HepG2 (cell line): ENCODE data around the gene CCDC82. TPM values are rescaled to one million over a fixed set of nuclear protein-coding genes. Genes with fewer than 3 reads are reported as not detected.

Experiments
- ATAC-seq: fragments of 200-7000 bp; cut with Tn5 transposase; 3 replicates; pipeline ENCODE4 v1.9.1; 2020; ENCODE audit warnings: mild to moderate bottlenecking, moderate library complexity
- BruUV-seq: library from RNA; stranded (reverse); fragments of 400-500 nt; replicated peaks from 2 replicates; lab custom pipeline; 2021; lab: Mats Ljungman, UMichigan
- CTCF ChIA-PET: fragments of 300-600 bp; formaldehyde crosslinking; extraction: SDS; loops from one replicate; lab custom pipeline; 2021; ENCODE audit warnings: low total read pairs, inconsistent platforms, low intra/inter-chr PET ratio; lab: Yijun Ruan, JAX
- POLR2A ChIA-PET: fragments of 350-600 bp; sonication (Branson Sonifier 250); formaldehyde crosslinking; loops from one replicate; lab custom pipeline; 2020; ENCODE audit warnings: antibody characterized with exemption, inconsistent platforms; lab: Yijun Ruan, JAX
- DNase-seq: peaks from one replicate; pipeline ENCODE4 v3.0.0-alpha.2; 2015; ENCODE audit warnings: low spot score
- FAIRE-seq: peaks from 3 replicates; lab custom pipeline; 2011; peaks lifted over from hg19 to GRCh38; lab: Jason Lieb, UNC
- H2AFZ ChIP-seq: one replicate; pipeline ENCODE4 v1.6.1; 2011; ENCODE audit warnings: low read length, inconsistent platforms
- H3K27ac ChIP-seq: fragments of 300-600 bp; 3 replicates; pipeline ENCODE4 v1.8.0; 2011; ENCODE audit warnings: mixed run types, mild to moderate bottlenecking, mixed read lengths, low read length, inconsistent platforms; ENCODE audit not compliant: insufficient read depth; ENCODE audit errors: extremely low read length
- H3K27me3 ChIP-seq, 2 experiments: fragments of 200-600 bp in 1 of 2; 2 replicates in 1 of 2; 3 replicates in 1 of 2; pipeline versions ENCODE4 v1.6.0 to v1.8.0; 2011; ENCODE audit warnings: low read length in 2 of 2, mild to moderate bottlenecking in 2 of 2, moderate library complexity in 2 of 2, inconsistent platforms in 1 of 2; ENCODE audit not compliant: insufficient read depth in 2 of 2, control insufficient read depth in 1 of 2
- H3K36me3 ChIP-seq, 2 experiments: fragments of 200-600 bp in 1 of 2; replicated peaks in 1 of 2; 2 replicates in 1 of 2; 3 replicates in 1 of 2; pipeline versions ENCODE4 v1.5.1 to v1.8.0; 2011; ENCODE audit warnings: low read length in 2 of 2, inconsistent platforms in 1 of 2; ENCODE audit not compliant: insufficient read depth in 2 of 2, control insufficient read depth in 1 of 2
- H3K4me1 ChIP-seq: 2 replicates; pipeline ENCODE4 v1.5.1; 2012; ENCODE audit warnings: low read length, inconsistent platforms; ENCODE audit not compliant: insufficient read depth
- H3K4me2 ChIP-seq: 2 replicates; pipeline ENCODE4 v1.6.0; 2011; ENCODE audit warnings: low read depth, low read length, inconsistent platforms
- H3K4me3 ChIP-seq, 3 experiments: fragments of 200-600 bp in 1 of 3; sonication (generic), shearing (Covaris generic) in 1 of 3; replicated peaks in 1 of 3; 2 replicates each; pipeline ENCODE4 v1.5.1; 2011 to 2016; ENCODE audit warnings: low read length in 3 of 3, inconsistent platforms in 2 of 3, low read depth in 2 of 3, mild to moderate bottlenecking in 2 of 3, control low read depth in 1 of 3, mixed read lengths in 1 of 3; ENCODE audit not compliant: insufficient read depth in 1 of 3
- H3K79me2 ChIP-seq: one replicate; pipeline ENCODE4 v1.6.1; 2011; ENCODE audit warnings: low read length, inconsistent platforms; ENCODE audit not compliant: insufficient read depth
- H3K9ac ChIP-seq: 2 replicates; pipeline ENCODE4 v1.6.0; 2011; ENCODE audit warnings: mild to moderate bottlenecking, low read depth, low read length, inconsistent platforms; ENCODE audit not compliant: insufficient read depth
- H3K9me3 ChIP-seq: 2 replicates; pipeline ENCODE4 v1.5.1; 2012; ENCODE audit warnings: mild to moderate bottlenecking, low read length
- H4K20me1 ChIP-seq: 2 replicates; pipeline ENCODE4 v1.6.0; 2011; ENCODE audit warnings: inconsistent platforms, mild to moderate bottlenecking, low read length, moderate library complexity; ENCODE audit not compliant: insufficient read depth
- AKNA ChIP-seq: sonication (generic); formaldehyde crosslinking; IDR thresholded peaks from 2 replicates; pipeline ENCODE4 v1.4.0; 2020; ENCODE audit warnings: missing genetic modification reagents, borderline replicate concordance
- ATF5 ChIP-seq: sonication (generic); formaldehyde crosslinking; IDR thresholded peaks from 2 replicates; pipeline ENCODE4 v1.4.0; 2020; ENCODE audit warnings: mild to moderate bottlenecking, low read depth, missing genetic modification reagents
- CERS6 ChIP-seq: sonication (generic); formaldehyde crosslinking; IDR thresholded peaks from 2 replicates; pipeline ENCODE4 v1.5.0; 2020; ENCODE audit warnings: missing genetic modification reagents
- LCORL ChIP-seq, 2 experiments: fragments of 450-650 bp in 1 of 2; sonication (generic) in 1 of 2; formaldehyde crosslinking in 1 of 2; IDR thresholded peaks; 2 replicates each; pipeline versions ENCODE4 v1.5.0 to v1.6.1; 2017 to 2020; ENCODE audit warnings: antibody characterized with exemption in 1 of 2, missing genetic modification reagents in 1 of 2
- MED13 ChIP-seq: sonication (generic); formaldehyde crosslinking; IDR thresholded peaks from 2 replicates; pipeline ENCODE4 v1.5.0; 2020; ENCODE audit warnings: missing genetic modification reagents
- RNF2 ChIP-seq: fragments of 450-650 bp; conservative IDR thresholded peaks from 2 replicates; pipeline ENCODE4 v1.6.1; 2016; ENCODE audit warnings: low read depth
- TBL1XR1 ChIP-seq: fragments of 150-350 bp; IDR thresholded peaks from 2 replicates; pipeline ENCODE4 v1.6.1; 2014; ENCODE audit warnings: borderline replicate concordance, low read length; ENCODE audit not compliant: partially characterized antibody
- ZNF253 ChIP-seq: sonication (generic); formaldehyde crosslinking; IDR thresholded peaks from 2 replicates; pipeline ENCODE4 v1.8.0; 2022; ENCODE audit warnings: mild to moderate bottlenecking, missing genetic modification reagents, borderline replicate concordance
- ZNF275 ChIP-seq: sonication (generic); formaldehyde crosslinking; IDR thresholded peaks from 2 replicates; pipeline ENCODE4 v1.8.0; 2022; ENCODE audit warnings: missing genetic modification reagents, mild to moderate bottlenecking, inconsistent platforms, borderline replicate concordance
- ZNF513 ChIP-seq: sonication (generic); formaldehyde crosslinking; conservative IDR thresholded peaks from 2 replicates; pipeline ENCODE4 v1.5.0; 2020; ENCODE audit warnings: missing genetic modification reagents
- ZNF598 ChIP-seq: sonication (generic); formaldehyde crosslinking; IDR thresholded peaks from 2 replicates; pipeline ENCODE4 v1.5.1; 2020; ENCODE audit warnings: mild to moderate bottlenecking, missing genetic modification reagents, borderline replicate concordance
- WGBS: methylation state at CpG from one replicate; pipeline ENCODE4 v1.1.6; 2017; ENCODE audit warnings: low lambda C conversion rate; 5-methylcytosine and 5-hydroxymethylcytosine counted together
- in situ Hi-C: cut with HindIII; loops from 2 replicates; pipeline ENCODE4 v1.10.0; 2017; ENCODE audit warnings: low pct_unique_long_range_greater_than_20kb; ENCODE audit not compliant: extremely low pct_ligation_motif_present
- intact Hi-C: fragments of 100-400 bp; cut with micrococcal nuclease; formaldehyde crosslinking; loops from one replicate; pipeline ENCODE4 v1.10.0; 2022; ENCODE audit not compliant: unreplicated experiment
- polyA plus RNA-seq, 8 experiments: library from polyadenylated mRNA; depleted of rRNA in 3 of 8; stranded (reverse) in 7 of 8; unstranded in 1 of 8; fragments of >200 nt; fragmentation: Illumina TruSeq in 4 of 8; extraction: Trizol in 4 of 8; gene quantifications; 2 replicates each; pipeline versions ENCODE4 v1.2.1 to v1.2.3, GENCODE V29; 2011 to 2016; ENCODE audit warnings: low read depth in 4 of 8, missing spikeins in 1 of 8, mixed read lengths in 1 of 8; ENCODE audit not compliant: insufficient read depth in 1 of 8
- total RNA-seq, 5 experiments: library from RNA; depleted of rRNA; stranded (reverse); fragments of >200 nt; fragmentation: Illumina TruSeq; extraction: Trizol; gene quantifications; 2 replicates each; pipeline ENCODE4 v1.2.3, GENCODE V29; 2016; ENCODE audit warnings: low read depth in 1 of 5

The CCDC82 gene
- total and polyA plus RNA-seq, 2 of the 13 experiments (the other 11 are each of a cell fraction or from before 2014, with no cell fraction given), result 19.7 to 25.7 TPM

GRCh38 chr11:96388891-96389719 is 607 bp downstream of the CCDC82 start (continued):
- TF ChIP-seq ZNF275 (CRISPR knock-in tag), result no peak
- no peak for TF ChIP-seq ZNF253 (CRISPR knock-in tag)
- TF ChIP-seq ZNF598 (CRISPR knock-in tag), result peak; percentile 57; the same call in 1 of the 2 replicates
- no peak for TF ChIP-seq LCORL (IDR thresholded peaks at IDR 0.05)
- TF ChIP-seq LCORL (CRISPR knock-in tag; IDR thresholded peaks at IDR 0.05), result no peak
- no peak for TF ChIP-seq TBL1XR1

- Histone ChIP-seq H3K79me2 (peaks cover 31% of the 10 kb centered on the region), H3K4me2 (no peak overlapping the region), H4K20me1 (no peaks in the 10 kb centered on the region), H3K9me3 (no peaks in the 10 kb centered on the region), H3K27me3 (no peaks in the 10 kb centered on the region), H3K27ac (no peak overlapping the region), H3K4me3 (no peak overlapping the region), H3K9ac (no peak overlapping the region), H2AFZ (no peak overlapping the region), H3K4me1 (peaks cover 35% of the 10 kb centered on the region), H3K36me3 (peaks cover 0 to 18% of the 10 kb centered on the region in 2 experiments; a peak in 2 of 5 replicates)
- in situ Hi-C loops (no loop called here), intact Hi-C loops (no loop called here)
- FAIRE-seq (no peak), DNase-seq (no peak), ATAC-seq (no peak)
- BruUV-seq, result no TSS peak
- POLR2A ChIA-PET, result no interaction called here
- WGBS, result 90% methylated on average over 2 of the region's 2 CpGs
- CTCF ChIA-PET, result no interaction called here
- no peak for TF ChIP-seq RNF2
- no peak for TF ChIP-seq AKNA (CRISPR knock-in tag)
- no peak for TF ChIP-seq ATF5 (CRISPR knock-in tag)
- TF ChIP-seq MED13 (CRISPR knock-in tag), result no peak
- TF ChIP-seq ZNF513 (CRISPR knock-in tag), result no peak
- TF ChIP-seq CERS6 (CRISPR knock-in tag), result no peak
These were observed 4.5 kb downstream of the CCDC82 start for GRCh38 chr11:96385187-96385586.
